Body of pancreas (tissue), 4 donors: ENCODE data around the gene TBC1D23. TPM values are rescaled to one million over a fixed set of nuclear protein-coding genes. Genes with fewer than 3 reads are reported as not detected.

Experiments
- ATAC-seq: fragments of 150-250 bp; one replicate; pipeline ENCODE4 v1.9.1; 2016
- DNase-seq, 4 donors: peaks; one replicate each; pipeline ENCODE4 v3.0.0-alpha.2; 2019
- H3K27ac ChIP-seq, 4 donors: fragments of 200-600 bp; sonication (generic); 1 replicate in 3 of 4; 2 replicates in 1 of 4; pipeline versions ENCODE4 v1.5.1 to v1.6.1; 2016 to 2019; ENCODE audit warnings: mild to moderate bottlenecking in 1 of 4, mixed read lengths in 1 of 4, moderate library complexity in 1 of 4
- H3K27me3 ChIP-seq, 2 donors: fragments of 200-600 bp; sonication (generic); one replicate each; pipeline ENCODE4 v1.6.0; 2016; ENCODE audit warnings: mild to moderate bottlenecking in 1 of 2
- H3K36me3 ChIP-seq, 2 donors: fragments of 200-600 bp; sonication (generic); replicated peaks in 1 of 2; 2 replicates each; pipeline ENCODE4 v1.5.1; 2016; ENCODE audit warnings: low read depth in 2 of 2; ENCODE audit not compliant: insufficient read depth in 1 of 2
- H3K4me1 ChIP-seq: fragments of 200-600 bp; sonication (generic); one replicate; pipeline ENCODE4 v1.6.0; 2016
- H3K4me3 ChIP-seq, 2 donors: fragments of 200-600 bp; sonication (generic); 1 replicate in 1 of 2; 2 replicates in 1 of 2; pipeline ENCODE4 v1.5.1; 2016 to 2019
- H3K9me3 ChIP-seq, 3 donors: fragments of 200-600 bp; sonication (generic); 1 replicate in 2 of 3; 2 replicates in 1 of 3; pipeline ENCODE4 v1.5.1; 2016
- CTCF ChIP-seq, 7 experiments: fragments of 450-650 bp in 4 of 7; fragments of 200-600 bp in 3 of 7; sonication (generic) in 3 of 7; IDR thresholded peaks; one replicate each; pipeline ENCODE4 v1.5.1; 2016 to 2019; ENCODE audit warnings: antibody characterized with exemption in 7 of 7
- POLR2A ChIP-seq, 3 donors: fragments of 450-650 bp; IDR thresholded peaks; one replicate each; pipeline ENCODE4 v1.6.1; 2016; ENCODE audit warnings: antibody characterized with exemption in 3 of 3, mild to moderate bottlenecking in 2 of 3
- WGBS, 2 donors: methylation state at CpG; one replicate each; pipeline ENCODE4 v1.1.5; 2017; 5-methylcytosine and 5-hydroxymethylcytosine counted together
- intact Hi-C: fragments of 100-400 bp; cut with DNase I; formaldehyde crosslinking; loops from one replicate; pipeline ENCODE4 v1.15.1; 2023
- total RNA-seq, 2 donors: library from RNA; depleted of rRNA; stranded (reverse); fragments of >200 nt; gene quantifications; one replicate each; pipeline ENCODE4 v1.1.0, GENCODE V29; 2016

The TBC1D23 gene
- total RNA-seq, 2 donors from 2014 or later = 11.5 to 49.8 TPM

- Histone ChIP-seq H3K27me3 (no peaks in the 10 kb centered on the region), H3K36me3 (peaks cover 0 to 12% of the 10 kb centered on the region in 2 donors), H3K4me1 (peaks cover 7% of the 10 kb centered on the region), H3K9me3 (no peaks in the 10 kb centered on the region), H3K27ac (no peak overlapping the region), H3K4me3 (no peak overlapping the region)
- no peak for DNase-seq
- no peak for TF ChIP-seq POLR2A (IDR thresholded peaks at IDR 0.05)
- TF ChIP-seq CTCF (IDR thresholded peaks at IDR 0.05) = no peak
- 89 to 92% methylated on average over 2 of the region's 2 CpGs for WGBS, 2 donors
- no peak for ATAC-seq
- intact Hi-C loops = no loop called here
Measured at GRCh38 chr3:100358413-100358812, 97.6 kb downstream of the TBC1D23 start.

GRCh38 chr3:100359035-100359434 lies 98.2 kb downstream of the TBC1D23 start:
- no peak overlapping the region for H3K4me3 ChIP-seq
- no peak for TF ChIP-seq POLR2A (IDR thresholded peaks at IDR 0.05)
- TF ChIP-seq CTCF (IDR thresholded peaks at IDR 0.05) = no peak
- no peak overlapping the region for H3K27ac ChIP-seq
- no peaks in the 10 kb centered on the region for H3K27me3 ChIP-seq
- H3K4me1 ChIP-seq = peaks cover 7% of the 10 kb centered on the region
- no peak for ATAC-seq
- DNase-seq = no peak
- intact Hi-C loops = no loop called here
- WGBS, 2 donors = 87 to 89% methylated on average over 3 of the region's 3 CpGs
- H3K9me3 ChIP-seq = no peaks in the 10 kb centered on the region
- peaks cover 0 to 10% of the 10 kb centered on the region in 2 donors for H3K36me3 ChIP-seq

DNA sequence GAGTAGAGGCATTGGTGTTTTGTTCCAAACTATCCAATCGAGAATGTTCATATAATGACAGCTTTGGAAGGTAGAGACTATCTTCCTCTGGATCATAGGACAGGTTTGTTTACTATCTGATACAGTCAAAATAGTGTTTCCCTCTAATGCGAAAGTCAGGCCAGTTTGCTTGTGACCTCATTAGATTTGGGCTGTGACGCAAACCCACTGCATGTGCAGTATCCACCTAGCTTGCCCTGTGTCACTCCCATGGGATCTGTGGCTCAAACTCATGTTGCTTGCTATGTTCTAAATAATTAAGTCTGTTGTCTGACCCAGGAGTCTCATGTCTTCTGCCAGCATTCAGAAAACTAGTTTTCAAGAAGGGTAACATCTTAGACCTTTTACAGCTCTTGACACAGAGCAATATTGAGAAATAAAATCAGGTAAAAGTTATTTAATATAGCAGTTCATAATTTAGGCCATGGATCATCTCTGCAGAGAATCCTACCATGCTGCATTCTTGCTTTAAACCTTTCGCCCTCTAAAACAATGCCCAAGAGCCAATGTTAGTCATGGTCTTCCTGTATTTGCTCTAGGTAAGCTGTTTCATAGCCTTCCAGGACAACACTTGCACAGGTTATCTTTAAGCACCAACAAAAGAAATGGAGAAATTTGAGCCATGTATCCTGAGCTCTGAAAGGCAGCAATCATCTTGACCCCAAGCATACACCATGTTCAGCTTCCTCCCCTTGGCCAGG lies 100.1 kb downstream of the TBC1D23 start:
- Histone ChIP-seq H3K36me3 (peaks cover under 1 to 17% of the 10 kb centered on the region in 2 donors), H3K9me3 (no peaks in the 10 kb centered on the region), H3K4me3 (no peak overlapping the region), H3K27ac (no peak overlapping the region), H3K4me1 (no peaks in the 10 kb centered on the region), H3K27me3 (no peaks in the 10 kb centered on the region)
- no peak for TF ChIP-seq CTCF (IDR thresholded peaks at IDR 0.05)
- no peak for TF ChIP-seq POLR2A (IDR thresholded peaks at IDR 0.05)
- no peak for ATAC-seq
- DNase-seq = no peak
- 84 to 87% methylated on average over 4 of the region's 4 CpGs for WGBS, 2 donors
- intact Hi-C loops = no loop called here

DNA sequence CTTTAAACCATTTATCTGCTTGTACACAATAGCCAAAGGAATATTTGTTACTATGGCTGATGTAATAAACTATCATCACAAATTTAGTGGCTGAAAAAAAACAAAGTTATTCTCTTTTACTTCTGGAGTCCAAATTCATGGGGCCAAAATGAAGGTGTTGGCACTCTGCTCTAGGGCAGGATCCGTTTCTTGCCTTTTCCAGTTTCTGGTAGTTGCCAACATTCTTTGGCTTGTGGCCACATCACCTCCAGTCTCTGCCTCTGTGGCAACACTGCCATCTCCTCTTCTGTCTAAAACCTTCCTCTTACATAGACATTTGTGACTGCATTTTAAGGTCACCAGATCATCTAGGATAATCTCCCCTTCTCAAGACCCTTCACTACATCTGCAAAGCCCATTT lies 101.1 kb downstream of the TBC1D23 start:
- no peaks in the 10 kb centered on the region for H3K27me3 ChIP-seq
- no peak for DNase-seq
- intact Hi-C loops = no loop called here
- no peak for ATAC-seq
- no peak overlapping the region for H3K4me3 ChIP-seq
- 81 to 86% methylated on average over 1 of the region's 1 CpG for WGBS, 2 donors
- no peaks in the 10 kb centered on the region for H3K9me3 ChIP-seq
- H3K4me1 ChIP-seq = no peaks in the 10 kb centered on the region
- H3K36me3 ChIP-seq = peaks cover 7 to 20% of the 10 kb centered on the region in 2 donors
- no peak overlapping the region for H3K27ac ChIP-seq
- TF ChIP-seq CTCF (IDR thresholded peaks at IDR 0.05) (no peak), POLR2A (IDR thresholded peaks at IDR 0.05) (no peak)

- no peak overlapping the region for H3K27ac ChIP-seq
- DNase-seq (no peak), ATAC-seq (no peak)
- no peak for TF ChIP-seq CTCF (IDR thresholded peaks at IDR 0.05)
- TF ChIP-seq POLR2A (IDR thresholded peaks at IDR 0.05) = no peak
- H3K36me3 ChIP-seq = peaks cover 17 to 27% of the 10 kb centered on the region in 2 donors
- H3K4me3 ChIP-seq = no peak overlapping the region
- no peaks in the 10 kb centered on the region for H3K9me3 ChIP-seq
- no peaks in the 10 kb centered on the region for H3K27me3 ChIP-seq
- intact Hi-C loops = no loop called here
- H3K4me1 ChIP-seq = no peaks in the 10 kb centered on the region
- WGBS, 2 donors = 97 to 100% methylated on average over 3 of the region's 3 CpGs
Measured at GRCh38 chr3:100364421-100364820, 103.6 kb downstream of the TBC1D23 start.
